Measurements from ENCODE around the gene PNPLA6. TPM values are rescaled to one million over a fixed set of nuclear protein-coding genes. Genes with fewer than 3 reads are reported as not detected.

Gene PNPLA6
- total and polyA plus RNA-seq, 9 of the 15 experiments (the other 6 are each of a cell fraction or from before 2014, with no cell fraction given) = 0.07 to 30.2 (median 8.3) TPM

DNA sequence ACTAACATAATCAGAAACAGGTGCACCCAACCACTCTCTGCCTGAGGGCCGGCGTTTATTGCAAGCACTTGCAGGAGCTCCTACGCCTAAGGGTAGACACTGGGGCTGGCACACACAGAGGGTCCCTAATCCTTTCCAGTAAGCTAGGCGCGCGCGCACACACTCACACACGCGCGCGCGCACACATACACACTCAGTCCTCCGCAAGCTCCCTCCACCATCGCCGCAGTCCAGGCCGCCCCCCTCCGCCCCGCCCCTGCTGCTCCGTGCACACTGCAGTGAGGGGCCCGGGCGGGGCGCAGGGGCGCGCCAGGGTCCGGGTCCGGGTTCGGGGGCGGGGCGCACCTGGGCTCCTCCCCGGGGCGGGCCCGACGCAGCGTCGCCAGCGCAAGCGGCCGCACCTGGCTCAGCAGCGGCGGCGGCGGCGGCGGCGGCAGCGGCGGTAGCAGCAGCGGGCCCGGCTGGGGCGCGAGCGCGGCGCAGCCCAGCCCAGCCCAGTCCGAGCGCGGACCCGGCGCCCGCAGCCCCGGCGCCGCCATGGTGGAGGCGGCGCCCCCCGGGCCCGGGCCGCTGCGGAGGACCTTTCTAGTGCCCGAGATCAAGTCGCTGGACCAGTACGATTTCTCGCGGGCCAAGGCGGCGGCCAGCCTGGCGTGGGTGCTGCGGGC, 60.1 kb downstream of the PNPLA6 start, which contains the start of gene CAMSAP3 (continued):
- TF ChIP-seq KAT7 (CRISPR knock-in tag; IDR thresholded peaks at IDR 0.05; ENCODE audit: borderline replicate concordance) (no peak), DACH1 (IDR thresholded peaks at IDR 0.05; ENCODE audit: partially characterized antibody) (no peak), EP300 (IDR thresholded peaks at IDR 0.05; ENCODE audit: low read length) (no peak), PRPF4 (IDR thresholded peaks at IDR 0.05; ENCODE audit: insufficient read depth, low read depth, low read length, poor library complexity, severe bottlenecking) (no peak), RUNX1 (IDR thresholded peaks at IDR 0.05; ENCODE audit: low read depth) (no peak), XRCC5 (IDR thresholded peaks at IDR 0.05; ENCODE audit: low read depth, low read length) (no peak), SLC30A9 (CRISPR knock-in tag; IDR thresholded peaks at IDR 0.05) (no peak), NRF1 (conservative IDR thresholded peaks at IDR 0.05 in 1 of 2, IDR thresholded peaks at IDR 0.05 in 1 of 2) (peak; percentile 67 to 73)
- TF ChIP-seq, protein P1, sequence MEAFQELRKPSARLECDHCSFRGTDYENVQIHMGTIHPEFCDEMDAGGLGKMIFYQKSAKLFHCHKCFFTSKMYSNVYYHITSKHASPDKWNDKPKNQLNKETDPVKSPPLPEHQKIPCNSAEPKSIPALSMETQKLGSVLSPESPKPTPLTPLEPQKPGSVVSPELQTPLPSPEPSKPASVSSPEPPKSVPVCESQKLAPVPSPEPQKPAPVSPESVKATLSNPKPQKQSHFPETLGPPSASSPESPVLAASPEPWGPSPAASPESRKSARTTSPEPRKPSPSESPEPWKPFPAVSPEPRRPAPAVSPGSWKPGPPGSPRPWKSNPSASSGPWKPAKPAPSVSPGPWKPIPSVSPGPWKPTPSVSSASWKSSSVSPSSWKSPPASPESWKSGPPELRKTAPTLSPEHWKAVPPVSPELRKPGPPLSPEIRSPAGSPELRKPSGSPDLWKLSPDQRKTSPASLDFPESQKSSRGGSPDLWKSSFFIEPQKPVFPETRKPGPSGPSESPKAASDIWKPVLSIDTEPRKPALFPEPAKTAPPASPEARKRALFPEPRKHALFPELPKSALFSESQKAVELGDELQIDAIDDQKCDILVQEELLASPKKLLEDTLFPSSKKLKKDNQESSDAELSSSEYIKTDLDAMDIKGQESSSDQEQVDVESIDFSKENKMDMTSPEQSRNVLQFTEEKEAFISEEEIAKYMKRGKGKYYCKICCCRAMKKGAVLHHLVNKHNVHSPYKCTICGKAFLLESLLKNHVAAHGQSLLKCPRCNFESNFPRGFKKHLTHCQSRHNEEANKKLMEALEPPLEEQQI (IDR thresholded peaks at IDR 0.05) = no peak
- TF ChIP-seq, protein P2, sequence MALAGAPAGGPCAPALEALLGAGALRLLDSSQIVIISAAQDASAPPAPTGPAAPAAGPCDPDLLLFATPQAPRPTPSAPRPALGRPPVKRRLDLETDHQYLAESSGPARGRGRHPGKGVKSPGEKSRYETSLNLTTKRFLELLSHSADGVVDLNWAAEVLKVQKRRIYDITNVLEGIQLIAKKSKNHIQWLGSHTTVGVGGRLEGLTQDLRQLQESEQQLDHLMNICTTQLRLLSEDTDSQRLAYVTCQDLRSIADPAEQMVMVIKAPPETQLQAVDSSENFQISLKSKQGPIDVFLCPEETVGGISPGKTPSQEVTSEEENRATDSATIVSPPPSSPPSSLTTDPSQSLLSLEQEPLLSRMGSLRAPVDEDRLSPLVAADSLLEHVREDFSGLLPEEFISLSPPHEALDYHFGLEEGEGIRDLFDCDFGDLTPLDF (CRISPR knock-in tag; IDR thresholded peaks at IDR 0.05) = no peak
- TF ChIP-seq, protein P3, sequence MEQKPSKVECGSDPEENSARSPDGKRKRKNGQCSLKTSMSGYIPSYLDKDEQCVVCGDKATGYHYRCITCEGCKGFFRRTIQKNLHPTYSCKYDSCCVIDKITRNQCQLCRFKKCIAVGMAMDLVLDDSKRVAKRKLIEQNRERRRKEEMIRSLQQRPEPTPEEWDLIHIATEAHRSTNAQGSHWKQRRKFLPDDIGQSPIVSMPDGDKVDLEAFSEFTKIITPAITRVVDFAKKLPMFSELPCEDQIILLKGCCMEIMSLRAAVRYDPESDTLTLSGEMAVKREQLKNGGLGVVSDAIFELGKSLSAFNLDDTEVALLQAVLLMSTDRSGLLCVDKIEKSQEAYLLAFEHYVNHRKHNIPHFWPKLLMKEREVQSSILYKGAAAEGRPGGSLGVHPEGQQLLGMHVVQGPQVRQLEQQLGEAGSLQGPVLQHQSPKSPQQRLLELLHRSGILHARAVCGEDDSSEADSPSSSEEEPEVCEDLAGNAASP (IDR thresholded peaks at IDR 0.05) = no peak
- TF ChIP-seq, protein P4, sequence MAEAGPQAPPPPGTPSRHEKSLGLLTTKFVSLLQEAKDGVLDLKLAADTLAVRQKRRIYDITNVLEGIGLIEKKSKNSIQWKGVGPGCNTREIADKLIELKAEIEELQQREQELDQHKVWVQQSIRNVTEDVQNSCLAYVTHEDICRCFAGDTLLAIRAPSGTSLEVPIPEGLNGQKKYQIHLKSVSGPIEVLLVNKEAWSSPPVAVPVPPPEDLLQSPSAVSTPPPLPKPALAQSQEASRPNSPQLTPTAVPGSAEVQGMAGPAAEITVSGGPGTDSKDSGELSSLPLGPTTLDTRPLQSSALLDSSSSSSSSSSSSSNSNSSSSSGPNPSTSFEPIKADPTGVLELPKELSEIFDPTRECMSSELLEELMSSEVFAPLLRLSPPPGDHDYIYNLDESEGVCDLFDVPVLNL (CRISPR knock-in tag; IDR thresholded peaks at IDR 0.05; ENCODE audit: low read depth) = no peak
